ENCODE results near the gene VAV2. TPM values are rescaled to one million over a fixed set of nuclear protein-coding genes. Genes with fewer than 3 reads are reported as not detected.

The VAV2 gene
- total and polyA plus RNA-seq, 9 of the 15 experiments (the other 6 are each of a cell fraction or from before 2014, with no cell fraction given) = 0.01 to 2.7 (median 1.0) TPM; not detected in 1

DNA sequence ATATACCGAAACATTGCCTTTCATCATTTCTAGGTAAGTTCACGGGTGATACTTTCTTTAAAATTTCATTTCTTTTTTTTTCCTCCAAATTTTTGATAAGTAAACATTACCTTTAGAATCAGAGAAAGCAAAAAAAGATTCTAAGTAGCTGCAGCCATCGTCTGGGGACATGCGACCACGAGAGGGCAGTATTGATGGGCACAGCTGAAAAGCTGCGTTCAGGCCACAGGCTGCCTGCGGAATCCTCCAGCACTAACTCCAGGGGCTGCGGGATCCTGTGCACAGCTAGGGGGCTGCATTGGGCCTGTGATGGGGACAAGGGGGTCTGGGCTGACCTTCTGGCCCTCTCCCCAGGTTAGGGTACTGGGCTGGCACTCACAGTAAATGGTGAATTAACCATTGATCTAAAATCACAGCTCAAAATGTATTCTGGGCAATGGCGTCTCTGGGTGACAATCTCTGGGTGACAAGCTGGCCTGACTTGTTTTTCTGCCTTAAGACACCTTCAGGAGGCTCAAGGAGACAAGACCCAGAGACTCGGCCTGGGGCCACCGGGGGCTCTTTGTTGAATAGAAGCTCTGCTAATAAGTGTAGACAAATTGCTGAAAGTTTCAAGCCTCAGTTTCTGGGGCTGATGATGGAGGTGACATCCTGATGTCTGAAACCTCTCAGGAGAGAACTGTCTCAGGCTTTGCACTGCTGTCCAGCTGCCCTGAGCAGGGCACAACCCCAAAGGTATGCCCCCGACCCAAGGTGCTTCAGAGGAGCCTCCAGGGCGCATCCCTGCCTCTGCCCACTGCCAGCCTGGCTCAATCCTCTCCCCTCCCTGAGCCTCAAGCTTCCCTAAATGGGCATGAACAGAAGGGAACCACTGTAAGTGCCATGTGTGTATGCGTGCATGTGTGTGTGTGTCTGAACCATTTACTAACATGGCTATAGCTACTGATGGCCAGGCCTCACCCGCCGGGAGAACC is 209.7 kb downstream of the VAV2 start (continued):
- TF ChIP-seq ZC3H11A (IDR thresholded peaks at IDR 0.05; ENCODE audit: low read depth, low read length) = no peak
- no peak for TF ChIP-seq HOXB6 (CRISPR knock-in tag; IDR thresholded peaks at IDR 0.05; ENCODE audit: borderline replicate concordance)
- TF ChIP-seq ZNF316 (IDR thresholded peaks at IDR 0.05) = peak; percentile 80
- peak; percentile 60; the same call in 1 of the 2 replicates for TF ChIP-seq TFAP4 (CRISPR knock-in tag; IDR thresholded peaks at IDR 0.05; ENCODE audit: borderline replicate concordance)
- TF ChIP-seq RAD21 (CRISPR knock-in tag; conservative IDR thresholded peaks at IDR 0.05 in 1 of 2, IDR thresholded peaks at IDR 0.05 in 1 of 2) = peak; percentile 46 to 73

- intact Hi-C loops (cut with micrococcal nuclease) = no loop called here
- Histone ChIP-seq H3K9me1 (ENCODE audit: control insufficient read depth, insufficient read depth, low read length) (no peaks in the 10 kb centered on the region), H3K36me3 (ENCODE audit: control insufficient read depth, insufficient read depth, low read length) (no peaks in the 10 kb centered on the region), H4K20me1 (replicated peaks; ENCODE audit: control insufficient read depth, insufficient read depth, low read length) (peaks cover 4% of the 10 kb centered on the region; the same call in 1 of the 2 replicates), H3K4me1 (replicated peaks in 1 of 2; ENCODE audit: control insufficient read depth in 2 of 2, insufficient read depth in 2 of 2, low read length in 2 of 2) (no peaks in the 10 kb centered on the region), H3K9me3 (replicated peaks; ENCODE audit: control insufficient read depth, insufficient read depth, low read depth, low read length) (no peaks in the 10 kb centered on the region), H2AFZ (ENCODE audit: low read depth, low read length) (no peak overlapping the region), H3K4me3 (no peak overlapping the region), H3K9ac (ENCODE audit: insufficient read depth in 1 of 2, low read depth in 2 of 2, low read length in 2 of 2) (no peak overlapping the region), H3K79me2 (ENCODE audit: control insufficient read depth, insufficient read depth, low read length) (no peaks in the 10 kb centered on the region), H3K4me2 (ENCODE audit: insufficient read depth, low read length) (no peak overlapping the region), H3K27me3 (ENCODE audit: control insufficient read depth in 2 of 2, insufficient read depth in 2 of 2, low read length in 2 of 2) (peaks cover under 1 to 50% of the 10 kb centered on the region in 2 experiments; a peak in 4 of 5 replicates), H3K27ac (ENCODE audit: extremely low read depth, low read depth, low read length) (no peak overlapping the region)
- ChIA-PET POLR2A (interaction anchor here (0.5 to 1.1 kb wide), 3 partner anchors 37 to 211 kb away, joined by 3 to 4 read pairs (median 3); no protein-coding TSS in a partner anchor), CTCF (ENCODE audit: low intra/inter-chr PET ratio) (interaction anchor here (0.7 to 1.3 kb wide), 4 partner anchors 12 to 317 kb away, joined by 4 to 10 read pairs (median 6); no protein-coding TSS in a partner anchor)
- ATAC-seq (no peak), FAIRE-seq (no peak), DNase-seq (ENCODE audit: extremely low read depth in 1 of 4, low spot score in 3 of 4) (no peak)
- WGBS (ENCODE audit: insufficient coverage, low coverage, missing lambda C conversion rate) = 58% methylated on average over 7 of the region's 10 CpGs
- in situ Hi-C loops (cut with MboI) = no loop called here
- no TSS peak for BruUV-seq (replicated peaks)
- TF ChIP-seq HMG20A (CRISPR knock-in tag; conservative IDR thresholded peaks at IDR 0.05) = no peak
- TF ChIP-seq STAT6 (CRISPR knock-in tag; IDR thresholded peaks at IDR 0.05) = no peak
- TF ChIP-seq, protein P1, sequence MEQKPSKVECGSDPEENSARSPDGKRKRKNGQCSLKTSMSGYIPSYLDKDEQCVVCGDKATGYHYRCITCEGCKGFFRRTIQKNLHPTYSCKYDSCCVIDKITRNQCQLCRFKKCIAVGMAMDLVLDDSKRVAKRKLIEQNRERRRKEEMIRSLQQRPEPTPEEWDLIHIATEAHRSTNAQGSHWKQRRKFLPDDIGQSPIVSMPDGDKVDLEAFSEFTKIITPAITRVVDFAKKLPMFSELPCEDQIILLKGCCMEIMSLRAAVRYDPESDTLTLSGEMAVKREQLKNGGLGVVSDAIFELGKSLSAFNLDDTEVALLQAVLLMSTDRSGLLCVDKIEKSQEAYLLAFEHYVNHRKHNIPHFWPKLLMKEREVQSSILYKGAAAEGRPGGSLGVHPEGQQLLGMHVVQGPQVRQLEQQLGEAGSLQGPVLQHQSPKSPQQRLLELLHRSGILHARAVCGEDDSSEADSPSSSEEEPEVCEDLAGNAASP (IDR thresholded peaks at IDR 0.05) = no peak
- TF ChIP-seq NFIX (CRISPR knock-in tag; IDR thresholded peaks at IDR 0.05; ENCODE audit: low read depth) = no peak
- no peak for TF ChIP-seq HMG20B (CRISPR knock-in tag; IDR thresholded peaks at IDR 0.05)
- TF ChIP-seq ZSCAN32 (CRISPR knock-in tag; IDR thresholded peaks at IDR 0.05) = no peak
- TF ChIP-seq KAT2B (IDR thresholded peaks at IDR 0.05; ENCODE audit: low read depth, low read length) = no peak
- TF ChIP-seq BDP1 (IDR thresholded peaks at IDR 0.05; ENCODE audit: insufficient read depth, insufficient read length) = no peak
- no peak for TF ChIP-seq TEAD2 (tag; IDR thresholded peaks at IDR 0.05)
These were observed 210.3 kb downstream of the VAV2 start for GRCh38 chr9:133781828-133782135.

All from K562 (cell line).